Kidney (tissue), 14 donors: Measurements from ENCODE around the gene VGLL4. TPM values are rescaled to one million over a fixed set of nuclear protein-coding genes. Genes with fewer than 3 reads are reported as not detected.

Experiments used
- DNase-seq, 5 donors: peaks; one replicate each; pipeline ENCODE4 v3.0.0-alpha.2; 2013 to 2020
- FAIRE-seq: peaks from 2 replicates; lab custom pipeline; 2012; peaks lifted over from hg19 to GRCh38; lab: Jason Lieb, UNC
- H3K27ac ChIP-seq, 2 donors: one replicate each; pipeline ENCODE4 v1.7.0; 2013; ENCODE audit warnings: low read depth in 2 of 2, low read length in 2 of 2, inconsistent platforms in 1 of 2
- H3K27me3 ChIP-seq: one replicate; pipeline ENCODE4 v1.7.1; 2013; ENCODE audit warnings: low read length, inconsistent platforms; ENCODE audit not compliant: control insufficient read depth, insufficient read depth
- H3K36me3 ChIP-seq, 3 donors: one replicate each; pipeline versions ENCODE4 v1.7.0 to v1.7.1; 2013; ENCODE audit warnings: low read length in 3 of 3, control low read depth in 1 of 3, inconsistent platforms in 1 of 3; ENCODE audit not compliant: insufficient read depth in 3 of 3, control insufficient read depth in 2 of 3
- H3K4me1 ChIP-seq, 3 donors: one replicate each; pipeline versions ENCODE4 v1.7.0 to v1.7.1; 2013; ENCODE audit warnings: low read length in 3 of 3, inconsistent platforms in 1 of 3, low read depth in 1 of 3; ENCODE audit not compliant: control insufficient read depth in 2 of 3, insufficient read depth in 2 of 3
- H3K4me3 ChIP-seq, 3 donors: one replicate each; pipeline versions ENCODE4 v1.7.0 to v1.8.1; 2013; ENCODE audit warnings: low read length in 3 of 3, control low read depth in 1 of 3, inconsistent platforms in 1 of 3
- H3K9ac ChIP-seq, 3 donors: one replicate each; pipeline versions ENCODE4 v1.7.0 to v1.7.1; 2013; ENCODE audit warnings: low read length in 3 of 3, control low read depth in 1 of 3, inconsistent platforms in 1 of 3
- H3K9me3 ChIP-seq, 3 donors: one replicate each; pipeline versions ENCODE4 v1.7.0 to v1.7.1; 2013; ENCODE audit warnings: low read length in 3 of 3, control low read depth in 1 of 3, inconsistent platforms in 1 of 3; ENCODE audit not compliant: control insufficient read depth in 2 of 3, insufficient read depth in 1 of 3
- CTCF ChIP-seq: IDR thresholded peaks from 3 replicates; pipeline ENCODE4 v1.5.1; 2012; ENCODE audit warnings: mild to moderate bottlenecking, moderate library complexity, borderline replicate concordance; ENCODE audit not compliant: insufficient read depth; ENCODE audit errors: extremely low read depth
- intact Hi-C: fragments of 100-400 bp; cut with DNase I; formaldehyde crosslinking; loops from one replicate; pipeline ENCODE4 v1.11.1; 2022
- polyA plus RNA-seq: library from polyadenylated mRNA; stranded (reverse); fragments of 350-450 nt; fragmentation: Illumina TruSeq; extraction: RNeasy Lipid Tissue Mini Kit (QIAGEN cat#74804); gene quantifications from one replicate; pipeline ENCODE4 v1.2.3, GENCODE V29; 2014; ENCODE audit warnings: low read depth, low replicate concordance; ENCODE audit not compliant: insufficient read depth
- total RNA-seq: library from RNA; stranded (reverse); fragmentation: NEBNext Ultra II Directional; extraction: Animal tissue kit (Norgen Biotek cat#: 25700); gene quantifications from one replicate; pipeline ENCODE4 v1.2.1, GENCODE V29; 2021
- donor health status: control.
- donor health status: control.
- donor health status: control.
- donor health status: control.
- donor health status: control.
- donor health status: DM: yes; HTN: yes; CAD: no.
- donor health status: Normal renal cell carcinoma (clear cell type).

Gene VGLL4
- total and polyA plus RNA-seq, 2 donors from 2014 or later, result 41.4 to 78.5 TPM

DNA sequence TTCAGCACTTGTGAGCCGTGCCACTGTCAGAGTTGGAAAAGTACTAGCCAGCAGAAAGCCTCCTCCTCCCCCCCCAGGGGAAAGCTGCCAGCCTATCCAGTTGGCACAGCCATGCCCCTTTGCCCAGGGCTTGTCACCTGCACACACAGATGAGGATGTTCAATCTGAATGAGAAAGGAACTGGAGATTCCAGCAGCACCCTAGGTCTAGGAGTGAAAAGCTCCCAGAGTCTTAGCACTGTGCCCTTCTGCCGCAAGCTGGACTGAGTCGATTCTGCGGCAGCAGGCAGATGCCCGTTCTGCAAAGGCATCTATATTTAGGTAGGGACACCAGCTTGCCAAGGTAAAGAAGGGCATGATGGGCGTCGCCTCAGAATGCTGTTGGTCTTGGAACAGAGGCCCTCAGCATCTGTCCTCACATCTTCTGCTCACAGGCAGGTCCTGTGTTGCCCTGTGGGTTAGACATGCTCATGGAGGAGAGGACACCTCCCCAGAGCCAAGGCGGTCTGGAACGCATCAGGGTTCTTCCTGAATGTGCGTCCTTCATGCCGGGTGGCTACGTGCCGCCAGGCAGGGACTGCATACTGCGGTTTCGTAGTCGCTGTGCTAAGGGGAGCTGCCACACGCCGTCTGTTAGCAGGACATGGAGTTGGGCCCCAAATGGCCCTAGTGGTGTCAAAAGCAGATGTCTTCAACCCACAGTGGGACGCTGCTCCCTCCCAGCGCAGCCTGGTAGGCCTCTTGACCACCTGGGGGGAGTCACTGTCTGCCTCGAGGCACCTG lies 109.5 kb downstream of the VGLL4 start:
- Histone ChIP-seq H3K27me3 (no peaks in the 10 kb centered on the region), H3K27ac (no peak overlapping the region), H3K9me3 (no peaks in the 10 kb centered on the region), H3K36me3 (no peaks in the 10 kb centered on the region), H3K4me3 (no peak overlapping the region), H3K9ac (no peak overlapping the region), H3K4me1 (peaks cover 0 to 8% (median 0%) of the 10 kb centered on the region in 3 donors)
- no peak for TF ChIP-seq CTCF
- intact Hi-C loops, result no loop called here
- FAIRE-seq (no peak), DNase-seq (no peak)

DNA sequence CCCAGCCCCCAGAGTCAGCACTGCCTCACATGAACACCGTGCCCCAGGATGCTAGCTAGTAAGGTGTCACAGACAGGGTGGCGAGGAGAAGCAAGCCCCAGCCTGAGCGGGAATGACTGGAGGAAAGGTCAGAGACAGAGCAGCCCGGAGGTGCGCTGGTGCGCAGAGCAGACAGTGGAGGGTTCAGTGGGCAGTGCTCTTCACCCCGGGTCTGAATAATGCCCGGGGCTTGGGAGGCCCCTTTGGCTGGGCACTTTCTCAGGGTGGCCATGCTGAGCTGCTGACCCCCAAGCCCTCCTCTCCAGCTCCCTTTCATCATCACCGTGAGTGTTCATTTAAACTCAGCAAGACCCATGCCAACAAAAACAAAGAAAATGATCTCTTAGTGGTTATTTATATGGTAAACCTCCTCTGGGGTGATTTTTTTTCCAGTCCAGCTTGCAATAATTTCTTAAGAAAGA lies 110.8 kb downstream of the VGLL4 start:
- Histone ChIP-seq H3K9ac (no peak overlapping the region), H3K36me3 (no peaks in the 10 kb centered on the region), H3K4me3 (no peak overlapping the region), H3K9me3 (no peaks in the 10 kb centered on the region), H3K27ac (no peak overlapping the region), H3K4me1 (peaks cover 0 to 8% (median 0%) of the 10 kb centered on the region in 3 donors), H3K27me3 (no peaks in the 10 kb centered on the region)
- DNase-seq, result peak in 1 of 5 donors; percentile 54
- no peak for FAIRE-seq
- TF ChIP-seq CTCF, result no peak
- intact Hi-C loops, result no loop called here

- no peak for FAIRE-seq
These were observed 113.5 kb downstream of the VGLL4 start for GRCh38 chr3:11530153-11530721.

More at GRCh38 chr3:11530153-11530721, 113.5 kb downstream of the VGLL4 start:
- Histone ChIP-seq H3K4me1 (peaks cover 0 to 8% (median 0%) of the 10 kb centered on the region in 3 donors), H3K36me3 (no peaks in the 10 kb centered on the region), H3K9ac (no peak overlapping the region), H3K27ac (no peak overlapping the region), H3K27me3 (no peaks in the 10 kb centered on the region), H3K9me3 (no peaks in the 10 kb centered on the region), H3K4me3 (no peak overlapping the region)
- peak in 4 of 5 donors; percentile 71 to 83 (median 80) for DNase-seq
- intact Hi-C loops, result no loop called here
- TF ChIP-seq CTCF, result no peak
